ENCODE data around the gene BTF3. TPM values are rescaled to one million over a fixed set of nuclear protein-coding genes. Genes with fewer than 3 reads are reported as not detected.

Gene BTF3
- total and polyA plus RNA-seq, 10 donors, result 368 to 914 (median 511) TPM

GRCh38 chr5:73539730-73540129 lies 41.5 kb downstream of the BTF3 start:
- Histone ChIP-seq H3K27me3 (replicated peaks in 1 of 7) (peaks cover 0 to 12% (median 0%) of the 10 kb centered on the region in 7 donors), H3K9me3 (no peaks in the 10 kb centered on the region), H3K27ac (no peak overlapping the region), H3K36me3 (no peaks in the 10 kb centered on the region), H3K4me3 (no peak overlapping the region), H3K4me1 (peaks cover 0 to 5% (median 0%) of the 10 kb centered on the region in 6 donors)
- intact Hi-C loops (cut with DNase I; ENCODE audit: low total_unique reads), result no loop called here
- TF ChIP-seq POLR2AphosphoS5 (IDR thresholded peaks at IDR 0.05) (no peak), CTCF (IDR thresholded peaks at IDR 0.05 in 8 of 11, conservative IDR thresholded peaks at IDR 0.05 in 3 of 11) (no peak), POLR2A (IDR thresholded peaks at IDR 0.05) (no peak)
- WGBS, 5 donors, result 78 to 95% (median 80%) methylated on average over 2 of the region's 2 CpGs
- no peak for DNase-seq

GRCh38 chr5:73540192-73540591 lies 42.0 kb downstream of the BTF3 start:
- Histone ChIP-seq H3K36me3 (no peaks in the 10 kb centered on the region), H3K4me3 (no peak overlapping the region), H3K9me3 (no peaks in the 10 kb centered on the region), H3K27me3 (replicated peaks in 1 of 7) (peaks cover 0 to 12% (median 0%) of the 10 kb centered on the region in 7 donors), H3K27ac (no peak overlapping the region), H3K4me1 (peaks cover 0 to 5% (median 0%) of the 10 kb centered on the region in 6 donors)
- no peak for DNase-seq
- TF ChIP-seq CTCF (IDR thresholded peaks at IDR 0.05 in 8 of 11, conservative IDR thresholded peaks at IDR 0.05 in 3 of 11), result no peak
- TF ChIP-seq POLR2AphosphoS5 (IDR thresholded peaks at IDR 0.05), result no peak
- no peak for TF ChIP-seq POLR2A (IDR thresholded peaks at IDR 0.05)
- intact Hi-C loops (cut with DNase I; ENCODE audit: low total_unique reads), result no loop called here
- whole genome bisulfite sequencing, 5 donors, result 39 to 53% (median 40%) methylated on average over 3 of the region's 3 CpGs

GRCh38 chr5:73542020-73542419 lies 43.8 kb downstream of the BTF3 start:
- Histone ChIP-seq H3K9me3 (no peaks in the 10 kb centered on the region), H3K4me1 (no peaks in the 10 kb centered on the region), H3K36me3 (no peaks in the 10 kb centered on the region), H3K27ac (no peak overlapping the region), H3K4me3 (no peak overlapping the region), H3K27me3 (replicated peaks in 1 of 7) (peaks cover 0 to 12% (median 0%) of the 10 kb centered on the region in 7 donors)
- 74 to 86% (median 81%) methylated on average over 4 of the region's 4 CpGs for WGBS, 5 donors
- TF ChIP-seq POLR2AphosphoS5 (IDR thresholded peaks at IDR 0.05) (no peak), CTCF (IDR thresholded peaks at IDR 0.05 in 8 of 11, conservative IDR thresholded peaks at IDR 0.05 in 3 of 11) (no peak), POLR2A (IDR thresholded peaks at IDR 0.05) (no peak)
- DNase-seq, result no peak
- intact Hi-C loops (cut with DNase I; ENCODE audit: low total_unique reads), result no loop called here

GRCh38 chr5:73544429-73545402 lies 46.5 kb downstream of the BTF3 start:
- Histone ChIP-seq H3K27ac (no peak overlapping the region), H3K27me3 (replicated peaks in 1 of 7) (peaks cover 0 to 12% (median 0%) of the 10 kb centered on the region in 7 donors), H3K36me3 (no peaks in the 10 kb centered on the region), H3K4me1 (no peaks in the 10 kb centered on the region), H3K9me3 (no peaks in the 10 kb centered on the region), H3K4me3 (no peak overlapping the region)
- 70 to 84% (median 78%) methylated on average over 9 of the region's 9 CpGs for WGBS, 5 donors
- no peak for DNase-seq
- no peak for TF ChIP-seq CTCF (IDR thresholded peaks at IDR 0.05 in 8 of 11, conservative IDR thresholded peaks at IDR 0.05 in 3 of 11)
- no peak for TF ChIP-seq POLR2AphosphoS5 (IDR thresholded peaks at IDR 0.05)
- no peak for TF ChIP-seq POLR2A (IDR thresholded peaks at IDR 0.05)
- intact Hi-C loops (cut with DNase I; ENCODE audit: low total_unique reads), result no loop called here

Data from spleen (tissue), 11 donors.